IPS-20b (cell line): ENCODE data around the gene RAB27B.

ENCODE experiments used
- H3K27ac ChIP-seq: one replicate; pipeline ENCODE4 v1.5.1; 2013; ENCODE audit warnings: low read length
- H3K27me3 ChIP-seq: 2 replicates; pipeline ENCODE4 v1.6.1; 2013; ENCODE audit warnings: mild to moderate bottlenecking, low read length, inconsistent platforms; ENCODE audit not compliant: insufficient read depth
- H3K36me3 ChIP-seq: 2 replicates; pipeline ENCODE4 v1.6.1; 2013; ENCODE audit warnings: low read depth, mild to moderate bottlenecking, inconsistent platforms, low read length, moderate library complexity; ENCODE audit not compliant: insufficient read depth
- H3K4me1 ChIP-seq: 2 replicates; pipeline ENCODE4 v1.6.1; 2013; ENCODE audit warnings: mild to moderate bottlenecking, control low read depth, inconsistent platforms, low read length, moderate library complexity; ENCODE audit not compliant: insufficient read depth
- H3K4me3 ChIP-seq: 2 replicates; pipeline ENCODE4 v1.5.1; 2013; ENCODE audit warnings: mild to moderate bottlenecking, low read length, inconsistent platforms
- H3K9ac ChIP-seq: 2 replicates; pipeline ENCODE4 v1.6.1; 2013; ENCODE audit warnings: low read depth, mild to moderate bottlenecking, inconsistent platforms, low read length, moderate library complexity
- H3K9me3 ChIP-seq: 2 replicates; pipeline ENCODE4 v1.6.1; 2013; ENCODE audit warnings: mild to moderate bottlenecking, low read depth, low read length, inconsistent platforms; ENCODE audit not compliant: insufficient read depth

Gene RAB27B

GRCh38 chr18:54828281-54828881 lies at the start of gene RAB27B:
RAB27B (plus strand) TSS chr18:54828477; CDS start chr18:54877586, 49,109 bp downstream.
- peaks cover 4% of the 10 kb centered on the region; the same call in 1 of the 2 replicates for H3K4me1 ChIP-seq
- H3K36me3 ChIP-seq: no peaks in the 10 kb centered on the region
- peaks cover 20% of the 10 kb centered on the region for H3K27me3 ChIP-seq
- no peak within 1 kb of the TSS for H3K27ac ChIP-seq
- peak within 1 kb of the TSS; percentile 76 for H3K4me3 ChIP-seq
- H3K9me3 ChIP-seq: no peaks in the 10 kb centered on the region
- H3K9ac ChIP-seq: peak within 1 kb of the TSS; percentile 67

- H3K4me3 ChIP-seq: no peak overlapping the region
- H3K9ac ChIP-seq: no peak overlapping the region
- H3K36me3 ChIP-seq: no peaks in the 10 kb centered on the region
- H3K27me3 ChIP-seq: no peaks in the 10 kb centered on the region
- H3K27ac ChIP-seq: no peak overlapping the region
- H3K9me3 ChIP-seq: no peaks in the 10 kb centered on the region
- H3K4me1 ChIP-seq: no peaks in the 10 kb centered on the region
Observed at GRCh38 chr18:54780285-54780861, 47.9 kb upstream of the RAB27B start.

- H3K36me3 ChIP-seq: no peaks in the 10 kb centered on the region
- no peaks in the 10 kb centered on the region for H3K27me3 ChIP-seq
- no peaks in the 10 kb centered on the region for H3K9me3 ChIP-seq
- H3K4me1 ChIP-seq: no peaks in the 10 kb centered on the region
- H3K9ac ChIP-seq: no peak overlapping the region
- no peak overlapping the region for H3K27ac ChIP-seq
- H3K4me3 ChIP-seq: no peak overlapping the region
Observed at GRCh38 chr18:54780970-54781369, 47.3 kb upstream of the RAB27B start.

- H3K9me3 ChIP-seq: no peaks in the 10 kb centered on the region
- H3K27me3 ChIP-seq: no peaks in the 10 kb centered on the region
- H3K4me1 ChIP-seq: no peaks in the 10 kb centered on the region
- H3K4me3 ChIP-seq: no peak overlapping the region
- no peaks in the 10 kb centered on the region for H3K36me3 ChIP-seq
- H3K9ac ChIP-seq: no peak overlapping the region
- H3K27ac ChIP-seq: no peak overlapping the region
Observed at GRCh38 chr18:54783139-54783538, 45.1 kb upstream of the RAB27B start.

GRCh38 chr18:54786206-54786605 lies 42.1 kb upstream of the RAB27B start:
- no peaks in the 10 kb centered on the region for H3K4me1 ChIP-seq
- no peak overlapping the region for H3K9ac ChIP-seq
- H3K36me3 ChIP-seq: no peaks in the 10 kb centered on the region
- H3K4me3 ChIP-seq: no peak overlapping the region
- no peaks in the 10 kb centered on the region for H3K27me3 ChIP-seq
- H3K27ac ChIP-seq: no peak overlapping the region
- H3K9me3 ChIP-seq: no peaks in the 10 kb centered on the region

- H3K27ac ChIP-seq: no peak overlapping the region
- H3K27me3 ChIP-seq: no peaks in the 10 kb centered on the region
- no peak overlapping the region for H3K4me3 ChIP-seq
- no peak overlapping the region for H3K9ac ChIP-seq
- no peaks in the 10 kb centered on the region for H3K4me1 ChIP-seq
- no peaks in the 10 kb centered on the region for H3K9me3 ChIP-seq
- no peaks in the 10 kb centered on the region for H3K36me3 ChIP-seq
Observed at GRCh38 chr18:54787121-54787520, 41.2 kb upstream of the RAB27B start.

- no peaks in the 10 kb centered on the region for H3K4me1 ChIP-seq
- no peak overlapping the region for H3K27ac ChIP-seq
- H3K9ac ChIP-seq: no peak overlapping the region
- no peak overlapping the region for H3K4me3 ChIP-seq
- H3K27me3 ChIP-seq: no peaks in the 10 kb centered on the region
- no peaks in the 10 kb centered on the region for H3K36me3 ChIP-seq
- H3K9me3 ChIP-seq: no peaks in the 10 kb centered on the region
Observed at GRCh38 chr18:54787616-54788015, 40.7 kb upstream of the RAB27B start.

GRCh38 chr18:54790109-54790508 lies 38.2 kb upstream of the RAB27B start:
- Histone ChIP-seq H3K27me3 (no peaks in the 10 kb centered on the region), H3K4me3 (no peak overlapping the region), H3K4me1 (no peaks in the 10 kb centered on the region), H3K9ac (no peak overlapping the region), H3K27ac (no peak overlapping the region), H3K36me3 (no peaks in the 10 kb centered on the region), H3K9me3 (no peaks in the 10 kb centered on the region)

- Histone ChIP-seq H3K27ac (no peak overlapping the region), H3K9me3 (no peaks in the 10 kb centered on the region), H3K27me3 (no peaks in the 10 kb centered on the region), H3K4me3 (no peak overlapping the region), H3K36me3 (no peaks in the 10 kb centered on the region), H3K4me1 (no peaks in the 10 kb centered on the region), H3K9ac (no peak overlapping the region)
Observed at GRCh38 chr18:54791657-54792056, 36.6 kb upstream of the RAB27B start.

- Histone ChIP-seq H3K9ac (no peak overlapping the region), H3K36me3 (no peaks in the 10 kb centered on the region), H3K9me3 (no peaks in the 10 kb centered on the region), H3K4me3 (no peak overlapping the region), H3K27ac (no peak overlapping the region), H3K4me1 (no peaks in the 10 kb centered on the region), H3K27me3 (no peaks in the 10 kb centered on the region)
Observed at GRCh38 chr18:54792079-54792478, 36.2 kb upstream of the RAB27B start.

- Histone ChIP-seq H3K9me3 (no peaks in the 10 kb centered on the region), H3K4me3 (no peak overlapping the region), H3K9ac (no peak overlapping the region)
Observed at GRCh38 chr18:54794823-54795222, 33.5 kb upstream of the RAB27B start.

GRCh38 chr18:54798186-54798585 lies 30.1 kb upstream of the RAB27B start:
- no peak overlapping the region for H3K4me3 ChIP-seq
- no peaks in the 10 kb centered on the region for H3K9me3 ChIP-seq
- no peaks in the 10 kb centered on the region for H3K4me1 ChIP-seq
- H3K36me3 ChIP-seq: no peaks in the 10 kb centered on the region
- H3K27me3 ChIP-seq: no peaks in the 10 kb centered on the region
- no peak overlapping the region for H3K27ac ChIP-seq
- no peak overlapping the region for H3K9ac ChIP-seq

More at GRCh38 chr18:54794823-54795222, 33.5 kb upstream of the RAB27B start:
- H3K27me3 ChIP-seq: no peaks in the 10 kb centered on the region
- no peak overlapping the region for H3K27ac ChIP-seq
- H3K4me1 ChIP-seq: no peaks in the 10 kb centered on the region
- H3K36me3 ChIP-seq: no peaks in the 10 kb centered on the region
